Loucy (cell line): ENCODE results near the gene ELOVL3.

Experiments
- H2AFZ ChIP-seq: fragments of 200-600 bp; sonication (generic); 2 replicates; pipeline ENCODE4 v1.6.0; 2016; ENCODE audit warnings: antibody characterized with exemption, mild to moderate bottlenecking, low read length, moderate library complexity
- H3F3A ChIP-seq: fragments of 200-600 bp; 2 replicates; pipeline ENCODE4 v1.6.0; 2016; ENCODE audit warnings: antibody characterized with exemption, low read depth, mild to moderate bottlenecking
- H3K27me3 ChIP-seq: fragments of 200-600 bp; sonication (generic); 2 replicates; pipeline ENCODE4 v1.6.1; 2014; ENCODE audit warnings: low read length, mild to moderate bottlenecking; ENCODE audit not compliant: insufficient read depth, poor library complexity, severe bottlenecking
- H3K36me3 ChIP-seq: fragments of 200-600 bp; sonication (generic); 2 replicates; pipeline ENCODE4 v1.6.1; 2016; ENCODE audit warnings: low read length; ENCODE audit not compliant: insufficient read depth
- H3K4me1 ChIP-seq: fragments of 200-600 bp; sonication (generic); 2 replicates; pipeline ENCODE4 v1.5.1; 2014; ENCODE audit warnings: low read length, mild to moderate bottlenecking; ENCODE audit not compliant: insufficient read depth, poor library complexity, severe bottlenecking
- H3K4me2 ChIP-seq: fragments of 200-600 bp; sonication (generic); 2 replicates; pipeline ENCODE4 v1.6.0; 2014; ENCODE audit warnings: antibody characterized with exemption, low read length, low read depth, mild to moderate bottlenecking; ENCODE audit not compliant: poor library complexity, severe bottlenecking
- H3K4me3 ChIP-seq: fragments of 200-600 bp; sonication (generic); 2 replicates; pipeline ENCODE4 v1.5.1; 2014; ENCODE audit warnings: low read length, mild to moderate bottlenecking, mixed read lengths; ENCODE audit not compliant: poor library complexity, severe bottlenecking
- H3K79me2 ChIP-seq: fragments of 200-600 bp; sonication (generic); 2 replicates; pipeline ENCODE4 v1.6.1; 2014; ENCODE audit warnings: low read length; ENCODE audit not compliant: insufficient read depth
- H3K9ac ChIP-seq: fragments of 200-600 bp; sonication (generic); 2 replicates; pipeline ENCODE4 v1.6.0; 2014; ENCODE audit warnings: mild to moderate bottlenecking, low read depth, low read length, moderate library complexity; ENCODE audit not compliant: poor library complexity, severe bottlenecking
- H3K9me2 ChIP-seq: fragments of 200-600 bp; sonication (generic); replicated peaks from 2 replicates; pipeline ENCODE4 v1.6.1; 2016; ENCODE audit warnings: low read depth, low read length, mixed read lengths
- H3K9me3 ChIP-seq: fragments of 200-600 bp; sonication (generic); 2 replicates; pipeline ENCODE4 v1.6.1; 2014; ENCODE audit warnings: mild to moderate bottlenecking, antibody characterized with exemption, low read length, low read depth; ENCODE audit not compliant: insufficient read depth
- H4K20me1 ChIP-seq: fragments of 200-600 bp; sonication (generic); 2 replicates; pipeline ENCODE4 v1.6.0; 2014; ENCODE audit warnings: antibody characterized with exemption, low read length, mild to moderate bottlenecking; ENCODE audit not compliant: insufficient read depth, poor library complexity, severe bottlenecking
- EZH2phosphoT487 ChIP-seq: fragments of 200-600 bp; IDR thresholded peaks from 2 replicates; pipeline ENCODE4 v1.6.1; 2018; ENCODE audit warnings: antibody characterized with exemption, mild to moderate bottlenecking, moderate library complexity, borderline replicate concordance
- TF ChIP-seq, protein P1 (sequence below): fragments of 200-600 bp; sonication (generic); conservative IDR thresholded peaks from 2 replicates; pipeline ENCODE4 v1.5.1; 2014; ENCODE audit warnings: mild to moderate bottlenecking, antibody characterized with exemption, low read length

Gene ELOVL3

GRCh38 chr10:102275343-102275742 lies 49.2 kb downstream of the ELOVL3 start:
- H3K4me3 ChIP-seq, result no peak overlapping the region
- TF ChIP-seq, protein P1, sequence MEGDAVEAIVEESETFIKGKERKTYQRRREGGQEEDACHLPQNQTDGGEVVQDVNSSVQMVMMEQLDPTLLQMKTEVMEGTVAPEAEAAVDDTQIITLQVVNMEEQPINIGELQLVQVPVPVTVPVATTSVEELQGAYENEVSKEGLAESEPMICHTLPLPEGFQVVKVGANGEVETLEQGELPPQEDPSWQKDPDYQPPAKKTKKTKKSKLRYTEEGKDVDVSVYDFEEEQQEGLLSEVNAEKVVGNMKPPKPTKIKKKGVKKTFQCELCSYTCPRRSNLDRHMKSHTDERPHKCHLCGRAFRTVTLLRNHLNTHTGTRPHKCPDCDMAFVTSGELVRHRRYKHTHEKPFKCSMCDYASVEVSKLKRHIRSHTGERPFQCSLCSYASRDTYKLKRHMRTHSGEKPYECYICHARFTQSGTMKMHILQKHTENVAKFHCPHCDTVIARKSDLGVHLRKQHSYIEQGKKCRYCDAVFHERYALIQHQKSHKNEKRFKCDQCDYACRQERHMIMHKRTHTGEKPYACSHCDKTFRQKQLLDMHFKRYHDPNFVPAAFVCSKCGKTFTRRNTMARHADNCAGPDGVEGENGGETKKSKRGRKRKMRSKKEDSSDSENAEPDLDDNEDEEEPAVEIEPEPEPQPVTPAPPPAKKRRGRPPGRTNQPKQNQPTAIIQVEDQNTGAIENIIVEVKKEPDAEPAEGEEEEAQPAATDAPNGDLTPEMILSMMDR, result no peak
- no peak for TF ChIP-seq EZH2phosphoT487
- H3K79me2 ChIP-seq, result peaks cover 69% of the 10 kb centered on the region
- H3K4me2 ChIP-seq, result no peak overlapping the region
- H3K4me1 ChIP-seq, result no peaks in the 10 kb centered on the region
- no peaks in the 10 kb centered on the region for H3F3A ChIP-seq
- no peaks in the 10 kb centered on the region for H3K27me3 ChIP-seq
- no peak overlapping the region for H2AFZ ChIP-seq
- H4K20me1 ChIP-seq, result peaks cover 33% of the 10 kb centered on the region
- no peak overlapping the region for H3K9ac ChIP-seq
- H3K9me3 ChIP-seq, result no peaks in the 10 kb centered on the region
- peaks cover 26% of the 10 kb centered on the region; the same call in 1 of the 2 replicates for H3K36me3 ChIP-seq
- no peaks in the 10 kb centered on the region for H3K9me2 ChIP-seq

- H2AFZ ChIP-seq, result no peak overlapping the region
- H4K20me1 ChIP-seq, result peaks cover 43% of the 10 kb centered on the region
- H3K9ac ChIP-seq, result no peak overlapping the region
- no peaks in the 10 kb centered on the region for H3F3A ChIP-seq
- peaks cover 14% of the 10 kb centered on the region; the same call in 1 of the 2 replicates for H3K36me3 ChIP-seq
- no peaks in the 10 kb centered on the region for H3K9me3 ChIP-seq
- H3K79me2 ChIP-seq, result peaks cover 67% of the 10 kb centered on the region
- H3K27me3 ChIP-seq, result no peaks in the 10 kb centered on the region
- H3K4me2 ChIP-seq, result no peak overlapping the region
- TF ChIP-seq EZH2phosphoT487, result no peak
- TF ChIP-seq, protein P1, result no peak
- no peak overlapping the region for H3K4me3 ChIP-seq
- peaks cover 7% of the 10 kb centered on the region for H3K4me1 ChIP-seq
- no peaks in the 10 kb centered on the region for H3K9me2 ChIP-seq
These were observed 53.0 kb downstream of the ELOVL3 start for GRCh38 chr10:102279104-102279503.
